Measurements from ENCODE around the gene ACO1.

ACO1 gene

DNA sequence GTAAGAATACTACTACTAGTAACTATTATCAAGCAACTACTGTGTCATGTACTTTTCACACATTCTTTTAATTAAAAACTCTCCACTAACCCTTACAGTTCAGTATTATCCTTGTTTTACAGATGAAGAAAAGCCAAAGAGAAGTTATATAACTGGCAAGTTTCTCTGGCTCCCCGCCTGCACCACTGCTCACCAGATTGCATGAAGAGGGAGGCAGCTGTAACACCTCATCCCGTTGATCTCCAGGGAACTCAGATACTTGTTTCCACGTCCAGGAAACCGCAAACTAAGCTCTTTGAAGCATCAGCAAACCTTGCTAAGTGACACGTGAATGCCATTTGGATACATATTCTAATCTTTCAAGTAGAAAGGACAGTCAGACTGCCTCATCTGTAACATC is 71.3 kb downstream of the ACO1 start:
- Mint-ChIP-seq H3K4me3 (no peak overlapping the region), H3K4me1 (no peaks in the 10 kb centered on the region), H3K27ac (no peak overlapping the region), H3K9me3 (peaks cover 1% of the 10 kb centered on the region), H3K36me3 (peaks cover 40% of the 10 kb centered on the region), H3K27me3 (no peaks in the 10 kb centered on the region)
- ATAC-seq (ENCODE audit: low read depth), result no peak
- DNase-seq (ENCODE audit: low spot score in 2 of 2), result no peak

DNA sequence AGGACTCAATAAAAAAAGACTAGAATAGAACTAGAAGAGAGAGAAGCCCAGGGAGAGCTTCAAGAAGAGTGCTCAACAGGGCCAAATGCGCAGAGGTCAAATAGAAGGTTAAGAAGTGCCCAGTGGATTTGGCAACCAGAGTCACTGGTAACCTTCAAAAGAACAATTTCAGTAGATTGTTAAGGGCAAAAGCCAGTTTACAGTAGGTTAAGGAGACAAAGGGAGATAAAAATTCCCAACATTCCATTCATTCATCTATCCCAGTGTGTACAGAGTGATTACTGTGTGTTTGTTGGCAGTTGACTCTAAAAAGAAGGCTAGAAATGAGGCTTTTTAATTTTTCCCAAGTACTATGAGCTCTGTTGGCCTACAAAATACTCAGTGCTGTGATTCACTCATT is 72.1 kb downstream of the ACO1 start:
- Mint-ChIP-seq H3K27me3 (no peaks in the 10 kb centered on the region), H3K4me1 (no peaks in the 10 kb centered on the region), H3K27ac (no peak overlapping the region), H3K9me3 (peaks cover 1% of the 10 kb centered on the region), H3K36me3 (peaks cover 39% of the 10 kb centered on the region), H3K4me3 (no peak overlapping the region)
- ATAC-seq (ENCODE audit: low read depth), result no peak
- DNase-seq (ENCODE audit: low spot score in 2 of 2), result no peak

DNA sequence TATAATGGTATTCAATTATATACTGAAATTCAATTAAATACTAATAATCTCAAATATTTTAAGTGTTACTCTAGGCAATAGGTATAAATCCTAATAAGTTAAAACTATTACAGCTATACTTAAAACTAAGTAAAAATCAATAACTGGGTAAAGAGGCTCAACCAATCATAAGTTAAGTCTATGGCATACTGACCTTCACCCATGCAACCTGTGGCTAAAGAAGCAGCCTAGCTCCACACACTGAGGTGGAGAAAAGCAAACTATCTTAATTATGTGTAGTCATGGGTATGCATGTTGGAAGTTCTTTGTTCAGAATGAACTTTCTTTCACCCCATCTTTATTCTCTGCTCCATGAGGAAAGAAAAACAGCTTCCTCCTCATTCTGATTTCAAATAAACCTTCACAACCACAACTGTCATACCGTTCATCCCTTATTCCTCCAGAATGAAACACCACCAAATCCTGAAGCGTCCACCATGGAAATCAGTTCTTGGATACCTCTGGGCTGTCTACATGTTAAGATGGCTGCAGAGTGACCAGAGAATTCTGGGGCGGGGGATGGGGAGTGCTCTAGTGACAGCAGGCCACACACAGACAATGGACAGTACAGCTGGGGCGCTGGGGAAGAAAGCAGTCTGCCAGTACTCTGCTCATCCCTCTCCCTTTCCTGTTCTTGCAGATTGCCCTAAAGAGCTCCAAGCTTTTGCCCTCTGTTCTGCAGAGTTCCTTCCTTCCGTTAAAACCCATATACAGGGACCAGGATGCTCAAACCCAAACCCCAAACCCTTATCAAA is 79.3 kb downstream of the ACO1 start:
- H3K27me3 Mint-ChIP-seq, result no peaks in the 10 kb centered on the region
- H3K4me3 Mint-ChIP-seq, result no peak overlapping the region
- ATAC-seq (ENCODE audit: low read depth) (no peak), DNase-seq (ENCODE audit: low spot score in 2 of 2) (no peak)
- no peak overlapping the region for H3K27ac Mint-ChIP-seq
- no peaks in the 10 kb centered on the region for H3K4me1 Mint-ChIP-seq
- H3K9me3 Mint-ChIP-seq, result no peaks in the 10 kb centered on the region
- H3K36me3 Mint-ChIP-seq, result peaks cover 22% of the 10 kb centered on the region

DNA sequence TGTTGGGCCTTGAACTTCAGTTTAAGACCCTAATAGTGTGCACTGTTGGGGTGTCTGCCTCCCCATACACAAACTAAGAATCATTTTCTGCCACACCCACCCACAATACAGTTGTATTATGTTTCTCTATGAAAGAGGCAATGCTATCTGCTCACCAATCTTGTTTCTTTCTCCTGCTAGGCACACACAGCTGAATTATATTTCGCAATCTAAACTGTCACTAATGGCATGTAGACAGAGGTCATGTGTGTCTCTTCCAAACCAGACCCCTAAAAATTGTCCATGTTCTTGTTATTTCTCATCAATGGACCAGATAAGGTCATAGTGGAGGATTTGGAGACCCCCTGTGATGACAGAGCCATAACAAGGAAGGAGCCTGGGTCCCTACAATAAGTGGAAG is 84.3 kb downstream of the ACO1 start:
- H3K4me3 Mint-ChIP-seq, result no peak overlapping the region
- no peaks in the 10 kb centered on the region for H3K9me3 Mint-ChIP-seq
- ATAC-seq (ENCODE audit: low read depth) (no peak), DNase-seq (ENCODE audit: low spot score in 2 of 2) (no peak)
- no peaks in the 10 kb centered on the region for H3K4me1 Mint-ChIP-seq
- H3K36me3 Mint-ChIP-seq, result peaks cover 24% of the 10 kb centered on the region
- H3K27ac Mint-ChIP-seq, result no peak overlapping the region
- no peaks in the 10 kb centered on the region for H3K27me3 Mint-ChIP-seq

DNA sequence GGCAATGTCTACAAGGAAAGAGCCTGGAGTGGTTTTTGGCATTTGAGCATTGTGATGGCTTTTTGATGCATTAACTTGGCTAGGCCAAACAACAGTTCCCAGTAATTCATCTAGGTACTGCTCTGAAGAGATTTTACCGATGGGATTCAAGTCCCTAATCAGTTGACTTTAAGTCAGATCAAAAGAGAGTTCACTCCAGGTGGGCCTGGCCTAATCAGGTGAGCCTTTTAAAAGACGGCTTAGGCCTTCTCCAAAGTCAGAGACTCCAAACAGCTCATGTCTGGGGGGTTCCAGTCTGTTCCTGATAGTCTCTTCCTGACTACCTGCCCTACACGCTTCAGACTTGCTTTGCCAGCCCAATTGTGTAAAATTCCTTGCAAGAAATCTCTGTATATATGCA is 87.9 kb downstream of the ACO1 start:
- Mint-ChIP-seq H3K4me3 (no peak overlapping the region), H3K27ac (no peak overlapping the region), H3K27me3 (no peaks in the 10 kb centered on the region), H3K9me3 (no peaks in the 10 kb centered on the region), H3K36me3 (peaks cover 31% of the 10 kb centered on the region), H3K4me1 (no peaks in the 10 kb centered on the region)
- DNase-seq (ENCODE audit: low spot score in 2 of 2), result no peak
- no peak for ATAC-seq (ENCODE audit: low read depth)

DNA sequence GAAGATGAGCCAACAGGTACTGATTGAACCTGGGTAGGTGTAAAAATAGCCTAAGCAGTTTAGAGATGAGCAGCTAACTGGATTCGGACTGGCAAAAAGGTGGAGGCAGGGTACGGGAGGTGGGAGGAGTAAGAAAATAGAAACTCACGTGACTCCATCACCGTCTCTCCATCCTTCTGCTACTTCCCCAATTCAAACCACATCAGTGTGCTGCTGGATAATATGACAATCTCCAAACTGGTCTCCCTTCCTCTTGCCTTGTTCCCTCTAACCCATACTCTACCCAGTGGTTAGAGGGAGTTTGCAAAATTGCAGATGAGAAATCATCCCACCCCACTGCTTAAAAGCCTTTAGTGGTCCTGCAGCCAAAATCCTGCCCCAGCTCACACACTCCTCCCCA is 98.9 kb downstream of the ACO1 start:
- ATAC-seq (ENCODE audit: low read depth) (no peak), DNase-seq (ENCODE audit: low spot score in 2 of 2) (no peak)
- H3K9me3 Mint-ChIP-seq, result no peaks in the 10 kb centered on the region
- H3K27ac Mint-ChIP-seq, result peak overlapping the region; percentile 6
- peaks cover 58% of the 10 kb centered on the region for H3K36me3 Mint-ChIP-seq
- H3K27me3 Mint-ChIP-seq, result no peaks in the 10 kb centered on the region
- H3K4me1 Mint-ChIP-seq, result no peaks in the 10 kb centered on the region
- H3K4me3 Mint-ChIP-seq, result no peak overlapping the region

DNA sequence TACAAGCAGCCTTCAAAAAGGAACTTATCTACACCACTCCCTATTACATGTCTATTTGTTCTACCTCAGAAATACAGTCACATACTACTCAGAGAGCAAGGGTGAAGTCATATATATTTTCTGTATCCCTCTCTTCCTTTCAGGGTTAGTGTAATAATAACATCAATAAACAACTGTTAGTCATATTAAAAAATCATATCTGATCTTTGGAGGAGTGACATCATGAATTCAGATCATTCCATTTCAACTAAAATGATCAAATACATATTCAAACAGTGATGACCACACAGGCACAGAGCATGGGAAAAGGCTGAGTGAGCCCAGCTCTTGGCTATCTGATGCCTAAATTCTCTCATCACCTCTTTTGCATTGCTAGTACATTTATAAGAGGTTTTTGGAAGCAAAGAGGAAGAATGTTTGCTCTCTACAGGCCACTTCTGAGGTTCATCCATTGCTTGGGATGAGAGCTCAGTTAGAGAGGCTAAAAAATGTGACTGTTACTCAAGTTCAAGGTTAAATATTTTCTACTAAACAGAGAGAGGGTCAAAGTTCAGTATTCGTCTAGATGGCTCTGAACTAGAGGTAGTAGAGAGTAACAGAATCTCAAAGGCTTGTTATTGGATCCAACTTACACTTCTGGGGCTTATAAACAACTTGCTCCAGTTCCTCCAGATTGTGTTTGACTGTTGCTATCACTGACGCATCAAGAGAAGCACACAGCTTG is 102.6 kb downstream of the ACO1 start:
- Mint-ChIP-seq H3K4me1 (no peaks in the 10 kb centered on the region), H3K27me3 (no peaks in the 10 kb centered on the region), H3K9me3 (no peaks in the 10 kb centered on the region), H3K27ac (no peak overlapping the region), H3K36me3 (peaks cover 47% of the 10 kb centered on the region), H3K4me3 (no peak overlapping the region)
- ATAC-seq (ENCODE audit: low read depth) (no peak), DNase-seq (ENCODE audit: low spot score in 2 of 2) (no peak)

DNA sequence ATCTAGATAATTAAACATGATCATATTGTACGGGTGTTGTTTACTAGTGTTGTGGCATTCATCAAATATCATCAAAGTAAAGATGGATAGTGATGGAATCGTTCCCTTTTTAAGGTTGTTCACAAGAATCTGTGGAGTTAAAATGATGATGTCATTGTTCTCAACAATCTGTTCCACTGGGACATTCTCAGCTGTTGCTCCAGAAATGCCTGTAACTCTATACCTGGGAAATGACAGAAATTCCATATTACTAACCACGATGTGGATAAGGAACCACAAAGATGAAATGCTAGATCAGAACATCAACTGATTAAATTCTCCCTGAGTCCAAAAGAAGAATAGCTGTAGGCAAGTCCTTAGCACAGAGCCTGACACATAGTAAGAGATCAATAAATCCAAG is 103.5 kb downstream of the ACO1 start:
- ATAC-seq (ENCODE audit: low read depth) (no peak), DNase-seq (ENCODE audit: low spot score in 2 of 2) (no peak)
- H3K4me1 Mint-ChIP-seq, result no peaks in the 10 kb centered on the region
- H3K4me3 Mint-ChIP-seq, result no peak overlapping the region
- H3K27me3 Mint-ChIP-seq, result no peaks in the 10 kb centered on the region
- peaks cover 44% of the 10 kb centered on the region for H3K36me3 Mint-ChIP-seq
- no peak overlapping the region for H3K27ac Mint-ChIP-seq
- no peaks in the 10 kb centered on the region for H3K9me3 Mint-ChIP-seq

DNA sequence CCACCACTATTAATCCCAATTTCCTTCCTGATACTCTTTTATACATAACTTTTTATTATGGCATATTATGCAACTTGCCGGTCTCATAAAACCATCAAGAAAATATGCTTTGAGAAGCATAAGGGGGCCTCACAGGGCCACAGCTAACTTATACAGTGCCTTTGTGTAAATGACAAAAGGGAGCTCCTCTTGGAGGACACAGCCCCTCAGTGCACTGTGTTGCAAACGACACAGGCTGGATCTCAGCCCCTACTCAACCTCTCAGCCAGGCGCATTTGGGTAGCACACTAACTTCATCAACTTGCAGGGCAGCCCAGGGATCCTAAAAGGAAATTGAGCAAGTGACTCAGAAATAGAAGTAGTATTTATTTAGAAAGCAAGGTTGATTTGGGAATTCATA is 106.2 kb downstream of the ACO1 start:
- no peaks in the 10 kb centered on the region for H3K27me3 Mint-ChIP-seq
- ATAC-seq (ENCODE audit: low read depth) (no peak), DNase-seq (ENCODE audit: low spot score in 2 of 2) (no peak)
- H3K27ac Mint-ChIP-seq, result no peak overlapping the region
- no peak overlapping the region for H3K4me3 Mint-ChIP-seq
- H3K4me1 Mint-ChIP-seq, result no peaks in the 10 kb centered on the region
- no peaks in the 10 kb centered on the region for H3K9me3 Mint-ChIP-seq
- H3K36me3 Mint-ChIP-seq, result peaks cover 28% of the 10 kb centered on the region

DNA sequence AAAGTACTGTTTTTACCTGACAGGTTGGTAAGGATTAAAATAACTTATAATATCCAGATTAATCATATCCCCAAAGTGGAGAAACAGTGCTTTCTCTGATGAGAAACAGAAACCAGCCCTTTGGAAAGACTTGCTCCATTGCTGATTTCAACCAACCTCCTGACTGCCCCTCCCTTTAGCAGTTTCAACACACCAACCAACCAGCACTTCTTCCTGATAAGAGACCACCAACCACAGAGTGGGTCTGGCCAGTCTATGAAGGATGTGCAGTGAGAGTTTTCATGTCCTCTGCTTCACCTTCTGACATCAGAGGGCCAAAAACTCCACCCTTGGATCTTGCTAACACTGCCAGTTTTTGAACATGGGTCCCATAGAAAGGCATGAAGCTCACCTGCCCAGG is 113.5 kb downstream of the ACO1 start:
- no peaks in the 10 kb centered on the region for H3K4me1 Mint-ChIP-seq
- ATAC-seq (ENCODE audit: low read depth) (no peak), DNase-seq (ENCODE audit: low spot score in 2 of 2) (no peak)
- H3K4me3 Mint-ChIP-seq, result no peak overlapping the region
- H3K36me3 Mint-ChIP-seq, result peaks cover 34% of the 10 kb centered on the region
- H3K9me3 Mint-ChIP-seq, result no peaks in the 10 kb centered on the region
- no peaks in the 10 kb centered on the region for H3K27me3 Mint-ChIP-seq
- H3K27ac Mint-ChIP-seq, result no peak overlapping the region

DNA sequence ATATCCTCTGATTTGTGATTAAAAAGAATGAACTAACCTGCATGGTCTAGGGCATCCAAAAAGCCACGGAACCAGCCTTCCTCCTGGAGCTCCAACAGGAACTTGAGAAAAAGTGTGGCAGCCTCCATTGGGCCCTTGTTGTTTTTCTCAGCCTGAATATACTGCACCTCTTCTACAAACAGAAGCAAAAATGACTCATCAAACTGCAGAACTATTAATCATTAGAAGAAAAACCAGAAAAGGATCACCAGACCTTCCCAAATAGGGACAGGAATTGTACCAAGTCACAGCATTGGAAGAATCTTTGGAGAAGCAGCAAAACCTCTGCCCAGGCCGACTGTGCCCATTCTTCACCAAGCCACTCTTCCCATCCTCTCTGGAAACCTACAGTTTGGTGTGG is 116.3 kb downstream of the ACO1 start:
- peaks cover 32% of the 10 kb centered on the region for H3K36me3 Mint-ChIP-seq
- H3K27ac Mint-ChIP-seq, result no peak overlapping the region
- H3K9me3 Mint-ChIP-seq, result no peaks in the 10 kb centered on the region
- no peaks in the 10 kb centered on the region for H3K27me3 Mint-ChIP-seq
- ATAC-seq (ENCODE audit: low read depth) (no peak), DNase-seq (ENCODE audit: low spot score in 2 of 2) (no peak)
- no peaks in the 10 kb centered on the region for H3K4me1 Mint-ChIP-seq
- H3K4me3 Mint-ChIP-seq, result no peak overlapping the region

DNA sequence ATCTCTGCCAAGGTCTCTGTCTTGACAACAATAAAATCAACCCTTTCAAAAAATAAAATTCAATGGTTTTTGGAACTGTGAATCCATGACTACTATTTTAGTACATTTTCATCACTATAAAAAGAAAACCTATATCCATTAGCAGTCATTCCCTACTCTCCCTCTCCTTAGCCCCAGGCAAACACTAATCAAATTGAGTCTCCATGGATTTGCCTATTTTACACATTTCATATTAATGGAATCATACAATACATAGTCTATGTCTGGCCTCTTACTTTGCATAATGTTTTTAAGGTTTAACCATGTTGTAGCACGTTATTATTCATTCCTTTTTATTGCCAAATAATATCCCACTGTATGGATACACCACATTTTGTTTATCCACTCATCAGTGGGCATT is 117.4 kb downstream of the ACO1 start:
- DNase-seq (ENCODE audit: low spot score in 2 of 2), result no peak
- Mint-ChIP-seq H3K27ac (no peak overlapping the region), H3K4me3 (no peak overlapping the region), H3K36me3 (peaks cover 22% of the 10 kb centered on the region), H3K9me3 (no peaks in the 10 kb centered on the region), H3K27me3 (no peaks in the 10 kb centered on the region), H3K4me1 (peaks cover 2% of the 10 kb centered on the region)
- no peak for ATAC-seq (ENCODE audit: low read depth)

DNA sequence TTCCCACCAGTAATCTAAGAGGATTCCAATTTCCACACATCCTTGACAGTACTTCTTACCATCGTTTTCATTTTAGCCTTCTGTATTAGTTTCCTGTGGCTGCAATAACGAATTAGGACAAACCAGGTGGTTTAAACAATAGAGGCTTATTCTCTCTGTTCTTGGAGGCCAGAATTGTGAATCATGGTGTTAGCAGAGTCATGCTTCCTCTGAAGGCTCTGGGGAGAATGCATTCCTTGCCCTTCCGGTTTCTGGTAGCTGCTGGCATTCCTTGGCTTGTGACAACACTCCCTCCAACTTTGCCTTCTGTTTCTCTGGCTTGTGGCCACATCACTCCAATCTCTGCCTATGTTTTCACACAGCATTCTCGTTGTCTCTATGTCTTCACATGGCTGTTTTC is 118.0 kb downstream of the ACO1 start:
- H3K4me3 Mint-ChIP-seq, result no peak overlapping the region
- H3K27ac Mint-ChIP-seq, result no peak overlapping the region
- no peaks in the 10 kb centered on the region for H3K27me3 Mint-ChIP-seq
- no peak for DNase-seq (ENCODE audit: low spot score in 2 of 2)
- peaks cover 22% of the 10 kb centered on the region for H3K36me3 Mint-ChIP-seq
- H3K9me3 Mint-ChIP-seq, result no peaks in the 10 kb centered on the region
- no peak for ATAC-seq (ENCODE audit: low read depth)
- peaks cover 2% of the 10 kb centered on the region for H3K4me1 Mint-ChIP-seq

DNA sequence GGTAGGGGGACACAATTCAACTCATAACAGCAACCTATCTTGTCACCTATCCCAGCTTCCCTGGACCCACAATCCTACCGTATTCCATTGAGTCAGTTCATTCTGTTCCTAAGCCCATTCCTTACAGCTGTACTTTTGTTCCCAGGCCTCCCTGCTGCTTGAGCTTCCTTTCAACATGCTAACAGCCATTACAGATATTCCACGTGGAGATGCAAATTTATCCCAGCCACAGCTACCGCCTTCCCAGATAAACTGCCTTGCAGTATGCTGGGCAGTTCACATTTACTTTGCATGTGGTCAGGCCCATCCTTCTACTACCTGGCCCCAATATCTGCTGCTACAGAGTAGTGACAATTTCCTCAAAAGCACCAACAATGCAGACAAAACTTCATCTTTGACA is 118.6 kb downstream of the ACO1 start:
- Mint-ChIP-seq H3K4me3 (no peak overlapping the region), H3K9me3 (no peaks in the 10 kb centered on the region), H3K4me1 (peaks cover 4% of the 10 kb centered on the region), H3K27ac (no peak overlapping the region), H3K36me3 (peaks cover 17% of the 10 kb centered on the region), H3K27me3 (no peaks in the 10 kb centered on the region)
- DNase-seq (ENCODE audit: low spot score in 2 of 2) (no peak), ATAC-seq (ENCODE audit: low read depth) (no peak)
